HepG2 (cell line): ENCODE data around the gene PIEZO2. TPM values are rescaled to one million over a fixed set of nuclear protein-coding genes. Genes with fewer than 3 reads are reported as not detected.

ENCODE experiments used
- ARNT ChIP-seq: fragments of 450-650 bp; IDR thresholded peaks from 2 replicates; pipeline ENCODE4 v1.6.1; 2017
- FOXP1 ChIP-seq, 2 experiments: fragments of 450-650 bp in 1 of 2; IDR thresholded peaks; 2 replicates each; pipeline ENCODE4 v1.6.1; 2017 to 2018; ENCODE audit warnings: antibody characterized with exemption in 1 of 2
- GTF2F1 ChIP-seq: fragments of 150-350 bp; IDR thresholded peaks from 2 replicates; pipeline ENCODE4 v1.6.1; 2014; ENCODE audit warnings: low read length
- JARID2 ChIP-seq: sonication (generic); formaldehyde crosslinking; IDR thresholded peaks from 2 replicates; pipeline ENCODE4 v1.8.1; 2023; ENCODE audit warnings: missing genetic modification reagents, inconsistent platforms; ENCODE audit not compliant: insufficient replicate concordance
- NCOA2 ChIP-seq: sonication (generic); formaldehyde crosslinking; IDR thresholded peaks from 2 replicates; pipeline ENCODE4 v1.8.0; 2022; ENCODE audit warnings: inconsistent platforms
- NFE2L2 ChIP-seq: fragments of 150-350 bp; IDR thresholded peaks from 2 replicates; pipeline ENCODE4 v1.6.1; 2014; ENCODE audit warnings: low read length
- PAXIP1 ChIP-seq: sonication (generic); formaldehyde crosslinking; conservative IDR thresholded peaks from 2 replicates; pipeline ENCODE4 v1.4.0; 2020; ENCODE audit warnings: mild to moderate bottlenecking, missing genetic modification reagents, moderate library complexity
- PPARG ChIP-seq: conservative IDR thresholded peaks from 2 replicates; pipeline ENCODE4 v1.6.1; 2016; ENCODE audit warnings: missing biosample characterization, missing genetic modification reagents
- RORA ChIP-seq: sonication (generic); formaldehyde crosslinking; IDR thresholded peaks from 2 replicates; pipeline ENCODE4 v1.5.0; 2020; ENCODE audit warnings: mild to moderate bottlenecking, missing genetic modification reagents, moderate library complexity
- SOX13 ChIP-seq, 3 experiments: fragments of 450-650 bp in 1 of 3; sonication (generic) in 1 of 3; formaldehyde crosslinking in 1 of 3; IDR thresholded peaks in 2 of 3; conservative IDR thresholded peaks in 1 of 3; 2 replicates each; pipeline versions ENCODE4 v1.5.0 to v1.6.1; 2016 to 2020; ENCODE audit warnings: antibody characterized with exemption in 1 of 3, mild to moderate bottlenecking in 1 of 3, missing compliant biosample characterization in 1 of 3, missing genetic modification reagents in 1 of 3, moderate library complexity in 1 of 3
- TOPORS ChIP-seq: sonication (generic); formaldehyde crosslinking; IDR thresholded peaks from 2 replicates; pipeline ENCODE4 v1.8.0; 2023; ENCODE audit warnings: mild to moderate bottlenecking, missing genetic modification reagents
- YY1 ChIP-seq: IDR thresholded peaks from 2 replicates; pipeline ENCODE4 v1.6.1; 2011; ENCODE audit warnings: low read length, low read depth, moderate library complexity, mild to moderate bottlenecking; ENCODE audit not compliant: insufficient read depth, insufficient replicate concordance
- ZFP36 ChIP-seq: fragments of 150-350 bp; IDR thresholded peaks from 2 replicates; pipeline ENCODE4 v1.6.1; 2018; ENCODE audit warnings: borderline replicate concordance, low read length, low read depth; ENCODE audit not compliant: partially characterized antibody
- ZFP36L1 ChIP-seq: sonication (generic); formaldehyde crosslinking; IDR thresholded peaks from 2 replicates; pipeline ENCODE4 v1.8.0; 2022; ENCODE audit warnings: mild to moderate bottlenecking, missing genetic modification reagents, moderate library complexity
- ZFP36L2 ChIP-seq: sonication (generic); formaldehyde crosslinking; IDR thresholded peaks from 2 replicates; pipeline ENCODE4 v1.4.0; 2020; ENCODE audit warnings: missing genetic modification reagents
- ZNF101 ChIP-seq: sonication (generic); formaldehyde crosslinking; IDR thresholded peaks from 2 replicates; pipeline ENCODE4 v1.4.0; 2020; ENCODE audit warnings: mild to moderate bottlenecking, low read depth, missing genetic modification reagents, borderline replicate concordance
- ZNF292 ChIP-seq: sonication (generic); formaldehyde crosslinking; IDR thresholded peaks from 2 replicates; pipeline ENCODE4 v1.8.1; 2022; ENCODE audit warnings: mild to moderate bottlenecking, low read depth, missing genetic modification reagents, borderline replicate concordance
- ZNF382 ChIP-seq: sonication (generic); formaldehyde crosslinking; IDR thresholded peaks from 2 replicates; pipeline ENCODE4 v1.5.0; 2020; ENCODE audit warnings: missing genetic modification reagents, mild to moderate bottlenecking, borderline replicate concordance
- ZNF501 ChIP-seq: sonication (generic); formaldehyde crosslinking; IDR thresholded peaks from 2 replicates; pipeline ENCODE4 v1.5.1; 2020; ENCODE audit warnings: mild to moderate bottlenecking, moderate library complexity, missing genetic modification reagents
- ZNF512B ChIP-seq: sonication (generic); formaldehyde crosslinking; IDR thresholded peaks from 2 replicates; pipeline ENCODE4 v1.5.1; 2020; ENCODE audit warnings: missing genetic modification reagents, mild to moderate bottlenecking, borderline replicate concordance
- polyA plus RNA-seq, 8 experiments: library from polyadenylated mRNA; depleted of rRNA in 3 of 8; stranded (reverse) in 7 of 8; unstranded in 1 of 8; fragments of >200 nt; fragmentation: Illumina TruSeq in 4 of 8; extraction: Trizol in 4 of 8; gene quantifications; 2 replicates each; pipeline versions ENCODE4 v1.2.1 to v1.2.3, GENCODE V29; 2011 to 2016; ENCODE audit warnings: low read depth in 4 of 8, missing spikeins in 1 of 8, mixed read lengths in 1 of 8; ENCODE audit not compliant: insufficient read depth in 1 of 8
- total RNA-seq, 5 experiments: library from RNA; depleted of rRNA; stranded (reverse); fragments of >200 nt; fragmentation: Illumina TruSeq; extraction: Trizol; gene quantifications; 2 replicates each; pipeline ENCODE4 v1.2.3, GENCODE V29; 2016; ENCODE audit warnings: low read depth in 1 of 5
- TF ChIP-seq, protein P1 (sequence below): sonication (generic); formaldehyde crosslinking; IDR thresholded peaks from 2 replicates; pipeline ENCODE4 v1.5.0; 2020; ENCODE audit warnings: missing genetic modification reagents, mild to moderate bottlenecking, borderline replicate concordance
- TF ChIP-seq, protein P2 (sequence below): sonication (generic); formaldehyde crosslinking; IDR thresholded peaks from 2 replicates; pipeline ENCODE4 v1.4.0; 2020; ENCODE audit warnings: mild to moderate bottlenecking, missing genetic modification reagents

Gene PIEZO2
- total and polyA plus RNA-seq, 2 of the 13 experiments (the other 11 are each of a cell fraction or from before 2014, with no cell fraction given): 15.2 to 27.2 TPM

- TF ChIP-seq ZFP36L1 (CRISPR knock-in tag): 0 out of 2 replicates have a peak, but pooled peaks have one; percentile 59
- TF ChIP-seq PPARG (CRISPR knock-in tag): peak; percentile 91
- no peak for TF ChIP-seq GTF2F1
- no peak for TF ChIP-seq TOPORS (CRISPR knock-in tag)
- TF ChIP-seq, protein P1, sequence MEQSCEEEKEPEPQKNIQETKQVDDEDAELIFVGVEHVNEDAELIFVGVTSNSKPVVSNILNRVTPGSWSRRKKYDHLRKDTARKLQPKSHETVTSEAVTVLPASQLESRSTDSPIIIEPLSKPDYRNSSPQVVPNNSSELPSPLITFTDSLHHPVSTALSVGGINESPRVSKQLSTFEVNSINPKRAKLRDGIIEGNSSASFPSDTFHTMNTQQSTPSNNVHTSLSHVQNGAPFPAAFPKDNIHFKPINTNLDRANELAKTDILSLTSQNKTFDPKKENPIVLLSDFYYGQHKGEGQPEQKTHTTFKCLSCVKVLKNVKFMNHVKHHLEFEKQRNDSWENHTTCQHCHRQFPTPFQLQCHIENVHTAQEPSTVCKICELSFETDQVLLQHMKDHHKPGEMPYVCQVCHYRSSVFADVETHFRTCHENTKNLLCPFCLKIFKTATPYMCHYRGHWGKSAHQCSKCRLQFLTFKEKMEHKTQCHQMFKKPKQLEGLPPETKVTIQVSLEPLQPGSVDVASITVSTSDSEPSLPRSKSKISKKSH (CRISPR knock-in tag): no peak
- no peak for TF ChIP-seq JARID2
- TF ChIP-seq ARNT: no peak
- TF ChIP-seq ZFP36: no peak
- peak; percentile 97; the same call in 1 of the 2 replicates for TF ChIP-seq ZNF292 (CRISPR knock-in tag)
- TF ChIP-seq YY1: no peak
- TF ChIP-seq ZNF512B: no peak
- no peak for TF ChIP-seq ZNF101
- TF ChIP-seq ZNF382 (CRISPR knock-in tag): no peak
- TF ChIP-seq RORA (CRISPR knock-in tag): no peak
- TF ChIP-seq NFE2L2: 0 out of 2 replicates have a peak, but pooled peaks have one; percentile 3
- TF ChIP-seq NCOA2 (CRISPR knock-in tag): peak; percentile 97
- TF ChIP-seq PAXIP1 (CRISPR knock-in tag): peak; percentile 93
- no peak for TF ChIP-seq ZFP36L2 (CRISPR knock-in tag)
- TF ChIP-seq ZNF501 (CRISPR knock-in tag): peak; percentile 92
- peak; percentile 48 for TF ChIP-seq SOX13 (IDR thresholded peaks at IDR 0.05)
- peak in 1 of 2 experiments; percentile 93; a peak in 2 of 4 replicates for TF ChIP-seq SOX13 (CRISPR knock-in tag; conservative IDR thresholded peaks at IDR 0.05 in 1 of 2, IDR thresholded peaks at IDR 0.05 in 1 of 2)
- TF ChIP-seq, protein P2, sequence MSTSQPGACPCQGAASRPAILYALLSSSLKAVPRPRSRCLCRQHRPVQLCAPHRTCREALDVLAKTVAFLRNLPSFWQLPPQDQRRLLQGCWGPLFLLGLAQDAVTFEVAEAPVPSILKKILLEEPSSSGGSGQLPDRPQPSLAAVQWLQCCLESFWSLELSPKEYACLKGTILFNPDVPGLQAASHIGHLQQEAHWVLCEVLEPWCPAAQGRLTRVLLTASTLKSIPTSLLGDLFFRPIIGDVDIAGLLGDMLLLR (CRISPR knock-in tag): no peak
- TF ChIP-seq FOXP1 (IDR thresholded peaks at IDR 0.05): peak; percentile 92
- TF ChIP-seq FOXP1 (CRISPR knock-in tag; IDR thresholded peaks at IDR 0.05): peak; percentile 98
Measured at GRCh38 chr18:11005528-11005927, 143.8 kb downstream of the PIEZO2 start (continued).
